ENCODE data around the gene SPTBN5. TPM values are rescaled to one million over a fixed set of nuclear protein-coding genes. Genes with fewer than 3 reads are reported as not detected.

Gene SPTBN5
- total RNA-seq, 1 donor from 2014 or later = 0.65 TPM

GRCh38 chr15:41799488-41799805, 94.4 kb downstream of the SPTBN5 start:
- peaks cover 20% of the 10 kb centered on the region for H3K4me1 Mint-ChIP-seq
- no peaks in the 10 kb centered on the region for H3K27me3 Mint-ChIP-seq
- no peaks in the 10 kb centered on the region for H3K9me3 Mint-ChIP-seq
- no peak overlapping the region for H3K27ac Mint-ChIP-seq
- no peak for DNase-seq
- intact Hi-C loops (cut with micrococcal nuclease) = no loop called here
- H3K4me3 Mint-ChIP-seq = no peak overlapping the region
- peaks cover 17% of the 10 kb centered on the region for H3K36me3 Mint-ChIP-seq (ENCODE audit: low read depth)

GRCh38 chr15:41798607-41799487, 95.0 kb downstream of the SPTBN5 start:
- Mint-ChIP-seq H3K4me1 (peaks cover 21% of the 10 kb centered on the region), H3K36me3 (ENCODE audit: low read depth) (peaks cover 14% of the 10 kb centered on the region), H3K27ac (no peak overlapping the region), H3K4me3 (no peak overlapping the region), H3K9me3 (no peaks in the 10 kb centered on the region), H3K27me3 (no peaks in the 10 kb centered on the region)
- intact Hi-C loops (cut with micrococcal nuclease) = no loop called here
- DNase-seq = no peak

Other genes with a start within 250 kb of the SPTBN5 start
- gene MGA, start 233.6 kb downstream of the SPTBN5 start, total RNA-seq = 36.0 and 37.7 TPM in 2 replicates
- 24.8 and 27.1 TPM in 2 replicates for gene MAPKBP1, start 119.6 kb downstream of the SPTBN5 start, total RNA-seq
- gene JMJD7, start 66.0 kb downstream of the SPTBN5 start, total RNA-seq = 18.3 and 20.1 TPM in 2 replicates
- 8.5 and 8.8 TPM in 2 replicates for gene PLA2G4B, start 55.2 kb downstream of the SPTBN5 start, total RNA-seq
- gene EHD4, start 78.5 kb upstream of the SPTBN5 start, total RNA-seq = 28.4 and 28.9 TPM in 2 replicates
- gene PLA2G4E, start 127.0 kb upstream of the SPTBN5 start, total RNA-seq = not detected in 2 replicates
- gene PLA2G4D, start 200.5 kb upstream of the SPTBN5 start, total RNA-seq = not detected in 2 replicates